ENCODE data around the gene UBXN7. TPM values are rescaled to one million over a fixed set of nuclear protein-coding genes. Genes with fewer than 3 reads are reported as not detected.

Gene UBXN7
- total and polyA plus RNA-seq, 9 of the 15 experiments (the other 6 are each of a cell fraction or from before 2014, with no cell fraction given): 3.5 to 44.6 (median 13.4) TPM

DNA sequence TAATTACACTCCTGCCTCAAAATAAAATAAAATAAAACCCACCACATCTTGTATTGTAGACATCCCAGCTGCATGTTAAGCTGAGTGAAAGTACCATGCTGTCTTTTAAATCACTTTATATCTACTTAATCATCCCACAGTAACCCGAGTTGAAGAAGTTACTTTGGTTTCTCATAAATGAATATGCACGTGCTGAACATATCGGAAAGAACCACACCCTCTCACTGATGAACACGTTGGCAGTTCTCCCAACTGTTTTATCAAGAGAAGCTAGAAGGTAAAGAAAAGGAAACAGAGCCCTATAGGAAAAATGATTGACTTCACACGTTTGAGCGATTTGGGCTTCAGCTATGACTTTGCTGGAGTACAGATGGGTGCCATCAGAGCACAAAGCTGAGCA is 78.1 kb downstream of the UBXN7 start:
- Histone ChIP-seq H2AFZ (ENCODE audit: low read depth, low read length) (no peak overlapping the region), H3K27ac (ENCODE audit: extremely low read depth, low read depth, low read length) (no peak overlapping the region), H3K9ac (ENCODE audit: insufficient read depth in 1 of 2, low read depth in 2 of 2, low read length in 2 of 2) (peak overlapping the region in 1 of 2 experiments; percentile 76; a peak in 1 of 4 replicates), H3K36me3 (ENCODE audit: control insufficient read depth, insufficient read depth, low read length) (peaks cover 40% of the 10 kb centered on the region), H3K4me2 (ENCODE audit: insufficient read depth, low read length) (no peak overlapping the region), H3K79me2 (ENCODE audit: control insufficient read depth, insufficient read depth, low read length) (no peaks in the 10 kb centered on the region), H3K27me3 (ENCODE audit: control insufficient read depth in 2 of 2, insufficient read depth in 2 of 2, low read length in 2 of 2) (no peaks in the 10 kb centered on the region), H3K4me1 (replicated peaks in 1 of 2; ENCODE audit: control insufficient read depth in 2 of 2, insufficient read depth in 2 of 2, low read length in 2 of 2) (peaks cover 0 to 7% of the 10 kb centered on the region in 2 experiments; a peak in 2 of 5 replicates), H3K4me3 (no peak overlapping the region), H3K9me3 (replicated peaks; ENCODE audit: control insufficient read depth, insufficient read depth, low read depth, low read length) (no peaks in the 10 kb centered on the region), H3K9me1 (ENCODE audit: control insufficient read depth, insufficient read depth, low read length) (no peaks in the 10 kb centered on the region), H4K20me1 (replicated peaks; ENCODE audit: control insufficient read depth, insufficient read depth, low read length) (no peaks in the 10 kb centered on the region)
- ChIA-PET CTCF (ENCODE audit: low intra/inter-chr PET ratio) (no interaction called here), POLR2A (interaction anchor here (0.9 to 2.3 kb wide), 6 partner anchors 9 to 111 kb away, joined by 3 to 7 read pairs (median 4); no protein-coding TSS in a partner anchor)
- no TSS peak for BruUV-seq (replicated peaks)
- TF ChIP-seq CEBPG (CRISPR knock-in tag; IDR thresholded peaks at IDR 0.05) (no peak), CEBPG (tag; conservative IDR thresholded peaks at IDR 0.05 in 1 of 2, IDR thresholded peaks at IDR 0.05 in 1 of 2) (no peak), L3MBTL2 (IDR thresholded peaks at IDR 0.05) (peak; percentile 33; the same call in 1 of the 2 replicates), BHLHE40 (IDR thresholded peaks at IDR 0.05; ENCODE audit: low read length) (peak; percentile 71; the same call in 1 of the 2 replicates), BMI1 (IDR thresholded peaks at IDR 0.05; ENCODE audit: low read length) (no peak), CXXC5 (CRISPR knock-in tag; IDR thresholded peaks at IDR 0.05) (peak; percentile 33; the same call in 1 of the 2 replicates), CBFA2T3 (IDR thresholded peaks at IDR 0.05) (0 out of 2 replicates have a peak, but pooled peaks have one; percentile 20)
- WGBS (ENCODE audit: insufficient coverage, low coverage, missing lambda C conversion rate): 4% methylated on average over 6 of the region's 6 CpGs
- ATAC-seq: peak; percentile 70
- no peak for FAIRE-seq
- DNase-seq (ENCODE audit: extremely low read depth in 1 of 4, low spot score in 3 of 4): peak in 2 of 4 experiments; percentile 19 to 53
- in situ Hi-C loops (cut with MboI): no loop called here
- intact Hi-C loops (cut with micrococcal nuclease): no loop called here

DNA sequence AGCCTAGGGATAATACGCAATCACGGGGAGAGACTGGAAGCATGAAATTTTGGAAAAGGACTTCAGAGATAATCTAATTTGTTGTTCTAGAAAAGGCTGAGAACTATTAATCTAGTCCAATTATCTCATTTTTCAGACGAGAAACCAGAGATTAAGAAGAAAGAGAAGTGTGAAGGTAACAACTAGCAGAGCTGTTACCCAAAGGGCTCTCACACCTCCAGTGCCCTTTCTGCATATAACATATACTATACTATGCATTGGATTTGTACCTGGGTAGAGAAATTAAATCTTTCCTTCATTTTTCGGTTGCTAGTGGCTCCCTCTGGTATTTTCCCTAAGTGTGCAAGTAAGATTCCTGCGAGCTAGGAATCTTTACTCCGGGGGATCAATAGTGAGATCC is 80.7 kb downstream of the UBXN7 start:
- 48% methylated on average over 6 of the region's 6 CpGs for WGBS (ENCODE audit: insufficient coverage, low coverage, missing lambda C conversion rate)
- Histone ChIP-seq H3K9me3 (replicated peaks; ENCODE audit: control insufficient read depth, insufficient read depth, low read depth, low read length) (no peaks in the 10 kb centered on the region), H3K27ac (ENCODE audit: extremely low read depth, low read depth, low read length) (no peak overlapping the region), H3K4me3 (no peak overlapping the region), H3K36me3 (ENCODE audit: control insufficient read depth, insufficient read depth, low read length) (peaks cover 31% of the 10 kb centered on the region), H3K4me1 (replicated peaks in 1 of 2; ENCODE audit: control insufficient read depth in 2 of 2, insufficient read depth in 2 of 2, low read length in 2 of 2) (peaks cover 0 to 7% of the 10 kb centered on the region in 2 experiments; a peak in 2 of 5 replicates), H3K9me1 (ENCODE audit: control insufficient read depth, insufficient read depth, low read length) (no peaks in the 10 kb centered on the region), H3K4me2 (ENCODE audit: insufficient read depth, low read length) (no peak overlapping the region), H4K20me1 (replicated peaks; ENCODE audit: control insufficient read depth, insufficient read depth, low read length) (no peaks in the 10 kb centered on the region), H3K9ac (ENCODE audit: insufficient read depth in 1 of 2, low read depth in 2 of 2, low read length in 2 of 2) (no peak overlapping the region), H3K79me2 (ENCODE audit: control insufficient read depth, insufficient read depth, low read length) (no peaks in the 10 kb centered on the region), H3K27me3 (ENCODE audit: control insufficient read depth in 2 of 2, insufficient read depth in 2 of 2, low read length in 2 of 2) (no peaks in the 10 kb centered on the region), H2AFZ (ENCODE audit: low read depth, low read length) (no peak overlapping the region)
- FAIRE-seq (no peak), ATAC-seq (no peak), DNase-seq (ENCODE audit: extremely low read depth in 1 of 4, low spot score in 3 of 4) (no peak)
- in situ Hi-C loops (cut with MboI): no loop called here
- intact Hi-C loops (cut with micrococcal nuclease): no loop called here
- ChIA-PET POLR2A (interaction anchor here (0.9 to 2.8 kb wide), 3 partner anchors 13 to 26 kb away, joined by 3 to 11 read pairs (median 4); partner anchors contain the start of gene TM4SF19), CTCF (ENCODE audit: low intra/inter-chr PET ratio) (no interaction called here)
- BruUV-seq (replicated peaks): no TSS peak
- TF ChIP-seq ZBTB1 (CRISPR knock-in tag; IDR thresholded peaks at IDR 0.05; ENCODE audit: borderline replicate concordance, low read depth) (no peak), SMAD3 (CRISPR knock-in tag; conservative IDR thresholded peaks at IDR 0.05) (no peak), ZC3H4 (CRISPR knock-in tag; IDR thresholded peaks at IDR 0.05; ENCODE audit: borderline replicate concordance) (no peak), POLR2H (tag; IDR thresholded peaks at IDR 0.05; ENCODE audit: low read depth) (no peak), HNRNPH1 (optimal IDR thresholded peaks at IDR 0.05; ENCODE audit: low read depth, low read length) (no peak), FOXK2 (conservative IDR thresholded peaks at IDR 0.05 in 1 of 2, IDR thresholded peaks at IDR 0.05 in 1 of 2; ENCODE audit: low read depth in 2 of 2) (no peak), DMBX1 (CRISPR knock-in tag; IDR thresholded peaks at IDR 0.05; ENCODE audit: borderline replicate concordance) (no peak)
- TF ChIP-seq, protein P1, sequence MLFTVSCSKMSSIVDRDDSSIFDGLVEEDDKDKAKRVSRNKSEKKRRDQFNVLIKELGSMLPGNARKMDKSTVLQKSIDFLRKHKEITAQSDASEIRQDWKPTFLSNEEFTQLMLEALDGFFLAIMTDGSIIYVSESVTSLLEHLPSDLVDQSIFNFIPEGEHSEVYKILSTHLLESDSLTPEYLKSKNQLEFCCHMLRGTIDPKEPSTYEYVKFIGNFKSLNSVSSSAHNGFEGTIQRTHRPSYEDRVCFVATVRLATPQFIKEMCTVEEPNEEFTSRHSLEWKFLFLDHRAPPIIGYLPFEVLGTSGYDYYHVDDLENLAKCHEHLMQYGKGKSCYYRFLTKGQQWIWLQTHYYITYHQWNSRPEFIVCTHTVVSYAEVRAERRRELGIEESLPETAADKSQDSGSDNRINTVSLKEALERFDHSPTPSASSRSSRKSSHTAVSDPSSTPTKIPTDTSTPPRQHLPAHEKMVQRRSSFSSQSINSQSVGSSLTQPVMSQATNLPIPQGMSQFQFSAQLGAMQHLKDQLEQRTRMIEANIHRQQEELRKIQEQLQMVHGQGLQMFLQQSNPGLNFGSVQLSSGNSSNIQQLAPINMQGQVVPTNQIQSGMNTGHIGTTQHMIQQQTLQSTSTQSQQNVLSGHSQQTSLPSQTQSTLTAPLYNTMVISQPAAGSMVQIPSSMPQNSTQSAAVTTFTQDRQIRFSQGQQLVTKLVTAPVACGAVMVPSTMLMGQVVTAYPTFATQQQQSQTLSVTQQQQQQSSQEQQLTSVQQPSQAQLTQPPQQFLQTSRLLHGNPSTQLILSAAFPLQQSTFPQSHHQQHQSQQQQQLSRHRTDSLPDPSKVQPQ (CRISPR knock-in tag; IDR thresholded peaks at IDR 0.05; ENCODE audit: borderline replicate concordance): no peak

All from K562 (cell line).